Naive thymus-derived CD4-positive, alpha-beta T cell (primary cell): ENCODE data around the gene CITED4. TPM values are rescaled to one million over a fixed set of nuclear protein-coding genes. Genes with fewer than 3 reads are reported as not detected.

Source experiments
- ATAC-seq: fragments of 150-1000 bp; cut with Tn5 transposase; 2 replicates; pipeline ENCODE4 v1.10.0; 2021; ENCODE audit warnings: mild to moderate bottlenecking, moderate library complexity
- CTCF ChIA-PET: fragments of 350-600 bp; sonication (Branson Sonifier 250); formaldehyde crosslinking; loops from one replicate; lab custom pipeline; 2021; ENCODE audit warnings: antibody characterized with exemption; lab: Charles Lee
- POLR2A ChIA-PET: fragments of 350-600 bp; sonication (Branson Sonifier 250); formaldehyde crosslinking; loops from one replicate; lab custom pipeline; 2021; ENCODE audit warnings: antibody characterized with exemption, inconsistent platforms; lab: Charles Lee
- DNase-seq, 9 donors: peaks; one replicate each; pipeline versions ENCODE4 v3.0.0 to v3.0.0-alpha.2; 2020 to 2022; ENCODE audit warnings: mixed read lengths in 1 of 9
- H3K27ac ChIP-seq: one replicate; pipeline ENCODE4 v1.7.0; 2013; ENCODE audit warnings: mild to moderate bottlenecking, low read depth, low read length, moderate library complexity
- H3K27me3 ChIP-seq, 2 donors: one replicate each; pipeline ENCODE4 v1.7.0; 2013; ENCODE audit warnings: low read length in 2 of 2, mild to moderate bottlenecking in 2 of 2, moderate library complexity in 2 of 2; ENCODE audit not compliant: control insufficient read depth in 2 of 2, insufficient read depth in 2 of 2
- H3K36me3 ChIP-seq, 3 experiments: 1 replicate in 2 of 3; 2 replicates in 1 of 3; pipeline ENCODE4 v1.7.0; 2013; ENCODE audit warnings: low read length in 3 of 3, mild to moderate bottlenecking in 3 of 3, moderate library complexity in 1 of 3; ENCODE audit not compliant: insufficient read depth in 3 of 3, control insufficient read depth in 2 of 3
- H3K4me1 ChIP-seq, 2 donors: one replicate each; pipeline ENCODE4 v1.7.0; 2013; ENCODE audit warnings: low read length in 2 of 2, mild to moderate bottlenecking in 2 of 2, moderate library complexity in 1 of 2; ENCODE audit not compliant: control insufficient read depth in 2 of 2, insufficient read depth in 2 of 2
- H3K4me3 ChIP-seq: 2 replicates; pipeline ENCODE4 v1.7.0; 2013; ENCODE audit warnings: mild to moderate bottlenecking, low read length
- H3K9me3 ChIP-seq, 3 experiments: 1 replicate in 2 of 3; 2 replicates in 1 of 3; pipeline ENCODE4 v1.7.0; 2013; ENCODE audit warnings: low read length in 3 of 3; ENCODE audit not compliant: control insufficient read depth in 2 of 3
- H3K27ac Mint-ChIP-seq, 9 donors: one replicate each; pipeline ENCODE4 v1.8.0; 2020 to 2022; ENCODE audit warnings: mixed read lengths in 9 of 9, mild to moderate bottlenecking in 8 of 9, moderate library complexity in 5 of 9, inconsistent platforms in 2 of 9
- H3K27me3 Mint-ChIP-seq, 5 donors: one replicate each; pipeline ENCODE4 v1.8.0; 2021 to 2022; ENCODE audit warnings: mixed read lengths in 5 of 5, mild to moderate bottlenecking in 1 of 5
- H3K36me3 Mint-ChIP-seq, 5 donors: one replicate each; pipeline ENCODE4 v1.8.0; 2020 to 2022; ENCODE audit warnings: mixed read lengths in 5 of 5, mild to moderate bottlenecking in 3 of 5, inconsistent platforms in 1 of 5
- H3K4me1 Mint-ChIP-seq, 7 donors: one replicate each; pipeline ENCODE4 v1.8.0; 2020 to 2022; ENCODE audit warnings: mixed read lengths in 7 of 7, mild to moderate bottlenecking in 3 of 7, inconsistent platforms in 1 of 7
- H3K4me3 Mint-ChIP-seq, 10 donors: one replicate each; pipeline ENCODE4 v1.8.0; 2020 to 2022; ENCODE audit warnings: mild to moderate bottlenecking in 10 of 10, mixed read lengths in 10 of 10, moderate library complexity in 6 of 10, inconsistent platforms in 2 of 10
- H3K9me3 Mint-ChIP-seq, 11 donors: one replicate each; pipeline ENCODE4 v1.8.0; 2020 to 2022; ENCODE audit warnings: mixed read lengths in 11 of 11, mild to moderate bottlenecking in 4 of 11, inconsistent platforms in 1 of 11, moderate library complexity in 1 of 11
- intact Hi-C, 2 donors: fragments of 100-400 bp; cut with micrococcal nuclease; formaldehyde crosslinking; loops; one replicate each; pipeline ENCODE4 v1.15.1; 2023
- polyA plus RNA-seq, 2 donors: library from polyadenylated mRNA; unstranded; fragments of 300-500 nt; fragmentation: Illumina TruSeq; gene quantifications; one replicate each; pipeline ENCODE4 v1.2.3, GENCODE V29; 2021
- total RNA-seq, 6 experiments: library from RNA in 5 of 6; stranded (reverse) in 5 of 6; gene quantifications; 1 replicate in 5 of 6; 2 replicates in 1 of 6; pipeline ENCODE4 v1.2.3 and lab custom pipeline; 2021 to 2026

CITED4 gene
- total and polyA plus RNA-seq, 7 experiments from 2014 or later = 20.5 to 42.8 (median 28.9) TPM

- Mint-ChIP-seq H3K27me3 (peaks cover 0 to 2% (median 0%) of the 10 kb centered on the region in 5 donors), H3K36me3 (no peaks in the 10 kb centered on the region), H3K27ac (no peak overlapping the region), H3K4me1 (peaks cover 0 to 20% (median 9%) of the 10 kb centered on the region in 7 donors), H3K4me3 (no peak overlapping the region), H3K9me3 (peaks cover 0 to 1% (median 0%) of the 10 kb centered on the region in 11 donors)
- ChIA-PET CTCF (interaction anchor here (1.1 to 1.6 kb wide), 4 partner anchors 9 to 81 kb away, joined by 4 to 16 read pairs (median 8); partner anchors contain the start of gene CITED4), POLR2A (interaction anchor here (0.6 to 1.8 kb wide), 3 partner anchors 9 to 156 kb away, joined by 3 to 8 read pairs (median 3); partner anchors contain the start of gene CITED4)
- intact Hi-C loops = loop anchor here (5.0 kb wide), 2 partner anchors 186 to 226 kb away; partner anchors contain the start of gene RIMS3 (in 1 of the 2)
- no peaks in the 10 kb centered on the region for H3K27me3 ChIP-seq
- no peak overlapping the region for H3K27ac ChIP-seq
- ATAC-seq (no peak), DNase-seq (no peak)
- no peaks in the 10 kb centered on the region for H3K4me1 ChIP-seq
- no peak overlapping the region for H3K4me3 ChIP-seq
- no peaks in the 10 kb centered on the region for H3K9me3 ChIP-seq
- H3K36me3 ChIP-seq = no peaks in the 10 kb centered on the region
Measured at GRCh38 chr1:40853113-40853884, 8.9 kb downstream of the CITED4 start.

DNA sequence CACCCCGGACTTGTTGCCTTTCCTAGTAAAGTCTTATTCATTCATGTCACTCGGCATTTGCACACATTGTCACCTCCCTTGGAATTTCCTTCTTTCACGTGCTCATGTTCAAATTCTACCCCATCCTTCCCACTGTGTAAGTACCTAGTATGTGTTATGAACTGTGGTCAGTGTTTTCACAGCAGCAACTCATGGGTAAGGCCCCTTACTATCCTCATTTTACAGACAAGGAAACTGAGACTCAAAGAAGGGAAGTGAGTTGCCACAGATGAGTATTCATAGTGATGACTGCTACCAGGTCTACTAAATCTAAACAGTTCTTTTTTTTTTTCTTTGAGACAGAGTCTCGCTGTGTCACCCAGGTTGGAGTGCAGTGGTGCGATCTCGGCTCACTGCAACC is 10.5 kb downstream of the CITED4 start:
- H3K4me1 Mint-ChIP-seq = peaks cover 0 to 25% (median 12%) of the 10 kb centered on the region in 7 donors
- no peaks in the 10 kb centered on the region for H3K36me3 Mint-ChIP-seq
- H3K9me3 Mint-ChIP-seq = peaks cover 0 to 1% (median 0%) of the 10 kb centered on the region in 11 donors
- H3K4me1 ChIP-seq = no peaks in the 10 kb centered on the region
- ChIA-PET POLR2A (interaction anchor here (2.5 kb wide), 1 partner anchor 10 kb away, joined by 13 read pairs; the partner anchor contains the start of gene CITED4), CTCF (interaction anchor here (3.0 to 7.6 kb wide), 2 partner anchors 13 to 77 kb away, joined by 14 to 106 read pairs; no protein-coding TSS in a partner anchor)
- no peaks in the 10 kb centered on the region for H3K27me3 Mint-ChIP-seq
- H3K27ac ChIP-seq = no peak overlapping the region
- DNase-seq = no peak
- ATAC-seq = no peak
- H3K9me3 ChIP-seq = no peaks in the 10 kb centered on the region
- H3K4me3 ChIP-seq = no peak overlapping the region
- H3K27me3 ChIP-seq = no peaks in the 10 kb centered on the region
- H3K36me3 ChIP-seq = no peaks in the 10 kb centered on the region
- intact Hi-C loops = loop anchor here (2.0 to 5.0 kb wide), 5 partner anchors 33 to 224 kb away; partner anchors contain the start of gene RIMS3 (in 1 of the 2)
- H3K27ac Mint-ChIP-seq = no peak overlapping the region
- H3K4me3 Mint-ChIP-seq = no peak overlapping the region

DNA sequence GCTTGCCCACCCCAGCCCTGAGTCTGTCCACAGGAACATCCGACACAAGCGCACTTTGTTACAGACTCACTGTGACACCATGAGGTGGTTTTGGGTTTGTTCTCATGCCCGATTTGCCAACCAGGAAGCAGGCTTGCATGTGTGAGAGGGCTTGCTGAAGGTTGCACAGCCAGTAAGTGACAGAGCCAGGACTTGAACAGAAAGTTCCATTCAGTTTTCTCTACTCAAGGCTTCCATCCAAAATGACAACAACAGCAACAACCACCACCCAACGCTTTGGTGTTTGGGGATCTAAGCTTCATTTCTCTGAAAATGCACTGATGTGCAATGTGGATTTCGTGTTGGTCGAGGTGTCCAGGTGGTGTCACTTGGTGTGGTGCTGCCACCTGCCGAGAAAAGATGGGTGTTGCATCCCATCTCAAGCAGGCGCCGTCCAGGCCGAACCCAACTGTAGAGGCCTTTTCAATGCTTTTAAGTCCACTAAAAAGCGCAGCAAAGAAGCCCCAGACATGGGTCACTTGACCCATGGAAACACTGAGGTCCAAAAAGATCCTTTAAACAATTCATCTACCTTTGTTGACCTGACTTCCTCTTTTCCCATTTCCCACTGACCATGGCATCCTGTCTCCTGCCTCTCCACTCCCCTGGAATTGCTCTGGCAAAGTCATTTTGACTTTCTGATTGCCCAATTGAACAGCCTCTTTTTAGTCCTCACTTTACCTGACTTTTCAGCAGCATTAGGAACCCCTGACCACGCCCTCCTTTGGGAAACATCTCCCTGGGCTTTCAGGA is 12.2 kb downstream of the CITED4 start:
- Mint-ChIP-seq H3K4me1 (peaks cover 0 to 34% (median 23%) of the 10 kb centered on the region in 7 donors), H3K9me3 (peaks cover 0 to 1% (median 0%) of the 10 kb centered on the region in 11 donors), H3K36me3 (no peaks in the 10 kb centered on the region), H3K27ac (peak overlapping the region in 6 of 9 donors; percentile 54 to 78 (median 72)), H3K4me3 (peak overlapping the region; percentile 12 to 73 (median 60)), H3K27me3 (no peaks in the 10 kb centered on the region)
- ATAC-seq (peak; percentile 98), DNase-seq (peak; percentile 63 to 87 (median 77))
- no peak overlapping the region for H3K4me3 ChIP-seq
- ChIA-PET CTCF (interaction anchor here (0.6 to 7.6 kb wide), 11 partner anchors 10 to 225 kb away, joined by 3 to 106 read pairs (median 4); partner anchors contain the start of gene CITED4), POLR2A (interaction anchor here (1.2 to 2.5 kb wide), 2 partner anchors 12 to 77 kb away, joined by 4 to 13 read pairs; partner anchors contain the start of gene CITED4)
- no peaks in the 10 kb centered on the region for H3K27me3 ChIP-seq
- peaks cover 0 to under 1% of the 10 kb centered on the region in 2 donors for H3K4me1 ChIP-seq
- no peaks in the 10 kb centered on the region for H3K36me3 ChIP-seq
- intact Hi-C loops = loop anchor here (1.0 to 5.0 kb wide), 10 partner anchors 31 to 706 kb away; partner anchors contain the start of gene RIMS3 (in 1 of the 2)
- H3K9me3 ChIP-seq = no peaks in the 10 kb centered on the region
- no peak overlapping the region for H3K27ac ChIP-seq

DNA sequence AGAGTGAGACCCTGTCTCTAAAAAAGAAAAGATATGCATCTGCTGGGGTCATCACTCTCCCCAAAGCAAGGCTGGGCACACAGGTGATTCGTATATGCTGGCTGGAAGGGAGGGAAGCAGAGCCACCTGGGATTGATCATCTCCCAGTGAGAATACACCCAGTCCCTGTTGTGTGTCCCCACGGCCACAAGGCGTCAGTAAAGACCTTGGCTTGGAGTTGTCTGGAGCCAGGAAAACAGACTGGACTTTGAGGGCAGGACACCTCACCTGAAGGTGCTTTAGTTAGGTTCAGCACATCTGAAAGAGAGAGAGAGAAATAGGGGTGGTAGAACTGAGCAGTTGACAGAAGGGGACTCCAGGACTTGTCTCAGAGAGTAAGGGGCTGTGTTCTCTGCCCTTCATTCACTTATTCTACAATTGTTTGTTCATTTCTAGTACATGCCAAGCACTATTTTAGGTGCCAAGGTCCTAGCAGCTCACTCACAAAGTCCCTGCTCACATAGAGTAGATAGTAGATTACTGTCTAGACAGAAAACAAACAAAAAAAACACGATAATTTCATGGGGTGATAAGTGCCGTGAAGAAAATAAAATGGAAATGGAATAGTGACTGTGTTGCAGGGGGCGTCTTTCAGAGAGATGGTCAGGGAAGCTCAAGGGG is 13.5 kb downstream of the CITED4 start:
- Mint-ChIP-seq H3K4me1 (peaks cover 0 to 39% (median 27%) of the 10 kb centered on the region in 7 donors), H3K27me3 (no peaks in the 10 kb centered on the region), H3K27ac (peak overlapping the region in 1 of 9 donors; percentile 31), H3K9me3 (peaks cover 0 to 1% (median 0%) of the 10 kb centered on the region in 11 donors), H3K4me3 (peak overlapping the region in 1 of 10 donors; percentile 43), H3K36me3 (peaks cover 0 to 2% (median 0%) of the 10 kb centered on the region in 5 donors)
- peaks cover 3% of the 10 kb centered on the region in 2 donors for H3K4me1 ChIP-seq
- no peaks in the 10 kb centered on the region for H3K36me3 ChIP-seq
- no peak overlapping the region for H3K27ac ChIP-seq
- no peak for DNase-seq
- intact Hi-C loops = no loop called here
- no peaks in the 10 kb centered on the region for H3K9me3 ChIP-seq
- no peak for ATAC-seq
- ChIA-PET CTCF (interaction anchor here (0.8 to 7.6 kb wide), 7 partner anchors 10 to 223 kb away, joined by 3 to 106 read pairs (median 4); no protein-coding TSS in a partner anchor), POLR2A (interaction anchor here (1.2 kb wide), 1 partner anchor 12 kb away, joined by 3 read pairs; no protein-coding TSS in a partner anchor)
- H3K27me3 ChIP-seq = no peaks in the 10 kb centered on the region
- H3K4me3 ChIP-seq = no peak overlapping the region

- H3K9me3 ChIP-seq = no peaks in the 10 kb centered on the region
- ChIA-PET CTCF (interaction anchor here (0.8 to 7.6 kb wide), 3 partner anchors 42 to 82 kb away, joined by 3 to 106 read pairs (median 3); no protein-coding TSS in a partner anchor), POLR2A (interaction anchor here (0.6 to 1.2 kb wide), 2 partner anchors 10 to 33 kb away, joined by 3 read pairs; no protein-coding TSS in a partner anchor)
- Mint-ChIP-seq H3K9me3 (peaks cover 0 to 6% (median 3%) of the 10 kb centered on the region in 11 donors), H3K27ac (peak overlapping the region in 2 of 9 donors; percentile 5 to 38), H3K4me3 (no peak overlapping the region), H3K27me3 (peaks cover 0 to 5% (median 0%) of the 10 kb centered on the region in 5 donors), H3K36me3 (peaks cover 0 to 6% (median 5%) of the 10 kb centered on the region in 5 donors), H3K4me1 (peaks cover 0 to 41% (median 29%) of the 10 kb centered on the region in 7 donors)
- H3K4me1 ChIP-seq = peaks cover 3% of the 10 kb centered on the region in 2 donors
- no peak overlapping the region for H3K4me3 ChIP-seq
- no peaks in the 10 kb centered on the region for H3K36me3 ChIP-seq
- no peaks in the 10 kb centered on the region for H3K27me3 ChIP-seq
- intact Hi-C loops = no loop called here
- H3K27ac ChIP-seq = no peak overlapping the region
- ATAC-seq (no peak), DNase-seq (no peak)
Measured at GRCh38 chr1:40847023-40847745, 15.0 kb downstream of the CITED4 start.
